NCI-H748 treated with DMSO at 0.1 percent for 48 hours (cell line): ENCODE measurements around the gene ZNF30.
A peak's percentile ranks its signal among the peaks of the same experiment; 100 is the strongest.
"Not testable (repeated sequence)": the region's sequence is repeated elsewhere in the genome, so short reads cannot be mapped to it uniquely, and the experiment has no call there.

Experiments used
- DNase-seq: peaks from one replicate; lab custom pipeline; 2025; lab: John Stamatoyannopoulos, UW

ZNF30 gene

GRCh38 chr19:34926685-34927375 lies at the start of gene ZNF30:
TSS of gene ZNF30 (plus strand) at chr19:34926903. CDS start at chr19:34929948, 3,045 bp downstream.
- DNase-seq = peak; percentile 77

- DNase-seq = no peak
Measured at GRCh38 chr19:34879563-34879962, 47.1 kb upstream of the ZNF30 start.

- DNase-seq = no peak
Measured at GRCh38 chr19:34880034-34880433, 46.7 kb upstream of the ZNF30 start.

GRCh38 chr19:34881982-34882381 lies 44.7 kb upstream of the ZNF30 start:
- DNase-seq = no peak

- no peak for DNase-seq
Measured at GRCh38 chr19:34888091-34888490, 38.6 kb upstream of the ZNF30 start.

- DNase-seq = no peak
Measured at GRCh38 chr19:34900245-34900644, 26.5 kb upstream of the ZNF30 start.

GRCh38 chr19:34904664-34905527 lies 21.8 kb upstream of the ZNF30 start:
- no peak for DNase-seq

GRCh38 chr19:34910770-34911169 lies 15.9 kb upstream of the ZNF30 start:
- DNase-seq = no peak

GRCh38 chr19:34917144-34917543 lies 9.6 kb upstream of the ZNF30 start:
- not testable (repeated sequence) for DNase-seq

GRCh38 chr19:34918190-34918589 lies 8.5 kb upstream of the ZNF30 start:
- no peak for DNase-seq

- DNase-seq = not testable (repeated sequence)
Measured at GRCh38 chr19:34920090-34920786, 6.5 kb upstream of the ZNF30 start.

- no peak for DNase-seq
Measured at GRCh38 chr19:34925278-34925855, 1.3 kb upstream of the ZNF30 start.

GRCh38 chr19:34926361-34926684 lies 380 bp upstream of the ZNF30 start:
- no peak for DNase-seq

GRCh38 chr19:34932494-34932893 lies 5.8 kb downstream of the ZNF30 start:
- no peak for DNase-seq

- no peak for DNase-seq
Measured at GRCh38 chr19:34936184-34936583, 9.5 kb downstream of the ZNF30 start.

GRCh38 chr19:34938886-34939285 lies 12.2 kb downstream of the ZNF30 start:
- DNase-seq = no peak

GRCh38 chr19:34943861-34944573 lies 17.3 kb downstream of the ZNF30 start:
- no peak for DNase-seq

GRCh38 chr19:34953092-34953491 lies 26.4 kb downstream of the ZNF30 start:
- DNase-seq = no peak

GRCh38 chr19:34957830-34958751 lies 31.4 kb downstream of the ZNF30 start:
- DNase-seq = no peak

GRCh38 chr19:34959021-34959420 lies 32.3 kb downstream of the ZNF30 start:
- no peak for DNase-seq
